Measurements from ENCODE around the gene ERBB2. TPM values are rescaled to one million over a fixed set of nuclear protein-coding genes. Genes with fewer than 3 reads are reported as not detected.

ERBB2 gene
- total and polyA plus RNA-seq, 2 of the 13 experiments (the other 11 are each of a cell fraction or from before 2014, with no cell fraction given), result 57.7 to 64.1 TPM

DNA sequence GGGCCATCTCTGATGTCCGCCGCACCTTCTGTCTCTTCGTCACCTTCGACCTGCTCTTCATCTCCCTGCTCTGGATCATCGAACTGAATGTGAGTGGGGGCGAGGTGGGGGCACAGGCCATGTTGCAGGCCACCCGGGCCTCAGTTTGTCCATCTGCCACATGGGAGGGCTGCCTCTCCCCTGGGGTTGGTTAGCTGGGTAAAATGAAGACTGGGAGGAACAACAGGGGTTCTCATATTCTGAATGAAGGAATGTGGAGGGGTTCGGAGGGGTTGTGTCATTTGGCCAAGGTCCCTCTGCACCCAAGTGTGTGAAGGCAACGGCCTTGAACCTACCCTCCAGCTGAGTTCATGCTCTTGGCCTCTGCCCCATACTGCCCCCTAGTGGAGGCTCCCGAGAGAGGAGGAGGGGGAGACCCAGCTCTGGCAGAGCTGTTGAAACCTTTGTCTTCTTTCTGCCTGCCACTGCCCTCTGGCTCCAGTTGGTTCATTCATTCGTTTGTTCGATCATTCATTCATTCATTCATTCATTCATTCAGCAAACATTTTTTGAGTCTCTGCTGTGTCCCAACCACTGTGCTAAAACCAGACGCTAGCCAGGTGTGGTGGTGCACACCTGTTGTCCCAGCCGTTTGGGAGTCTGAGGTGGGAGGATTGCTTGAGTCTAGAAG lies 46.1 kb upstream of the ERBB2 start (continued):
- TF ChIP-seq ZNF335 (CRISPR knock-in tag; IDR thresholded peaks at IDR 0.05), result no peak
- no peak for TF ChIP-seq ZBTB38 (CRISPR knock-in tag; IDR thresholded peaks at IDR 0.05)
- no peak for TF ChIP-seq HMGA1 (CRISPR knock-in tag; conservative IDR thresholded peaks at IDR 0.05)
- TF ChIP-seq ZSCAN31 (CRISPR knock-in tag; IDR thresholded peaks at IDR 0.05; ENCODE audit: low read depth), result no peak
- TF ChIP-seq SIN3A (IDR thresholded peaks at IDR 0.05; ENCODE audit: borderline replicate concordance, low read depth, low read length), result no peak
- TF ChIP-seq, protein P1, sequence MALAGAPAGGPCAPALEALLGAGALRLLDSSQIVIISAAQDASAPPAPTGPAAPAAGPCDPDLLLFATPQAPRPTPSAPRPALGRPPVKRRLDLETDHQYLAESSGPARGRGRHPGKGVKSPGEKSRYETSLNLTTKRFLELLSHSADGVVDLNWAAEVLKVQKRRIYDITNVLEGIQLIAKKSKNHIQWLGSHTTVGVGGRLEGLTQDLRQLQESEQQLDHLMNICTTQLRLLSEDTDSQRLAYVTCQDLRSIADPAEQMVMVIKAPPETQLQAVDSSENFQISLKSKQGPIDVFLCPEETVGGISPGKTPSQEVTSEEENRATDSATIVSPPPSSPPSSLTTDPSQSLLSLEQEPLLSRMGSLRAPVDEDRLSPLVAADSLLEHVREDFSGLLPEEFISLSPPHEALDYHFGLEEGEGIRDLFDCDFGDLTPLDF (CRISPR knock-in tag; IDR thresholded peaks at IDR 0.05), result no peak
- TF ChIP-seq ZNF619 (CRISPR knock-in tag; IDR thresholded peaks at IDR 0.05), result no peak
- no peak for TF ChIP-seq ZNF780A (CRISPR knock-in tag; IDR thresholded peaks at IDR 0.05)
- TF ChIP-seq HOXA5 (CRISPR knock-in tag; IDR thresholded peaks at IDR 0.05), result no peak
- TF ChIP-seq, protein P2, sequence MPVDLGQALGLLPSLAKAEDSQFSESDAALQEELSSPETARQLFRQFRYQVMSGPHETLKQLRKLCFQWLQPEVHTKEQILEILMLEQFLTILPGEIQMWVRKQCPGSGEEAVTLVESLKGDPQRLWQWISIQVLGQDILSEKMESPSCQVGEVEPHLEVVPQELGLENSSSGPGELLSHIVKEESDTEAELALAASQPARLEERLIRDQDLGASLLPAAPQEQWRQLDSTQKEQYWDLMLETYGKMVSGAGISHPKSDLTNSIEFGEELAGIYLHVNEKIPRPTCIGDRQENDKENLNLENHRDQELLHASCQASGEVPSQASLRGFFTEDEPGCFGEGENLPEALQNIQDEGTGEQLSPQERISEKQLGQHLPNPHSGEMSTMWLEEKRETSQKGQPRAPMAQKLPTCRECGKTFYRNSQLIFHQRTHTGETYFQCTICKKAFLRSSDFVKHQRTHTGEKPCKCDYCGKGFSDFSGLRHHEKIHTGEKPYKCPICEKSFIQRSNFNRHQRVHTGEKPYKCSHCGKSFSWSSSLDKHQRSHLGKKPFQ (CRISPR knock-in tag; IDR thresholded peaks at IDR 0.05; ENCODE audit: insufficient replicate concordance), result no peak
- no peak for TF ChIP-seq CC2D1A (CRISPR knock-in tag; IDR thresholded peaks at IDR 0.05)
- no peak for TF ChIP-seq ZNF616 (CRISPR knock-in tag; IDR thresholded peaks at IDR 0.05; ENCODE audit: low read depth)
- TF ChIP-seq, protein P3, sequence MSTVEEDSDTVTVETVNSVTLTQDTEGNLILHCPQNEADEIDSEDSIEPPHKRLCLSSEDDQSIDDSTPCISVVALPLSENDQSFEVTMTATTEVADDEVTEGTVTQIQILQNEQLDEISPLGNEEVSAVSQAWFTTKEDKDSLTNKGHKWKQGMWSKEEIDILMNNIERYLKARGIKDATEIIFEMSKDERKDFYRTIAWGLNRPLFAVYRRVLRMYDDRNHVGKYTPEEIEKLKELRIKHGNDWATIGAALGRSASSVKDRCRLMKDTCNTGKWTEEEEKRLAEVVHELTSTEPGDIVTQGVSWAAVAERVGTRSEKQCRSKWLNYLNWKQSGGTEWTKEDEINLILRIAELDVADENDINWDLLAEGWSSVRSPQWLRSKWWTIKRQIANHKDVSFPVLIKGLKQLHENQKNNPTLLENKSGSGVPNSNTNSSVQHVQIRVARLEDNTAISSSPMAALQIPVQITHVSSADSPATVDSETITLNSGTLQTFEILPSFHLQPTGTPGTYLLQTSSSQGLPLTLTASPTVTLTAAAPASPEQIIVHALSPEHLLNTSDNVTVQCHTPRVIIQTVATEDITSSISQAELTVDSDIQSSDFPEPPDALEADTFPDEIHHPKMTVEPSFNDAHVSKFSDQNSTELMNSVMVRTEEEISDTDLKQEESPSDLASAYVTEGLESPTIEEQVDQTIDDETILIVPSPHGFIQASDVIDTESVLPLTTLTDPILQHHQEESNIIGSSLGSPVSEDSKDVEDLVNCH (CRISPR knock-in tag; IDR thresholded peaks at IDR 0.05), result no peak
- TF ChIP-seq REL (CRISPR knock-in tag; conservative IDR thresholded peaks at IDR 0.05), result no peak
- TF ChIP-seq, protein P4, sequence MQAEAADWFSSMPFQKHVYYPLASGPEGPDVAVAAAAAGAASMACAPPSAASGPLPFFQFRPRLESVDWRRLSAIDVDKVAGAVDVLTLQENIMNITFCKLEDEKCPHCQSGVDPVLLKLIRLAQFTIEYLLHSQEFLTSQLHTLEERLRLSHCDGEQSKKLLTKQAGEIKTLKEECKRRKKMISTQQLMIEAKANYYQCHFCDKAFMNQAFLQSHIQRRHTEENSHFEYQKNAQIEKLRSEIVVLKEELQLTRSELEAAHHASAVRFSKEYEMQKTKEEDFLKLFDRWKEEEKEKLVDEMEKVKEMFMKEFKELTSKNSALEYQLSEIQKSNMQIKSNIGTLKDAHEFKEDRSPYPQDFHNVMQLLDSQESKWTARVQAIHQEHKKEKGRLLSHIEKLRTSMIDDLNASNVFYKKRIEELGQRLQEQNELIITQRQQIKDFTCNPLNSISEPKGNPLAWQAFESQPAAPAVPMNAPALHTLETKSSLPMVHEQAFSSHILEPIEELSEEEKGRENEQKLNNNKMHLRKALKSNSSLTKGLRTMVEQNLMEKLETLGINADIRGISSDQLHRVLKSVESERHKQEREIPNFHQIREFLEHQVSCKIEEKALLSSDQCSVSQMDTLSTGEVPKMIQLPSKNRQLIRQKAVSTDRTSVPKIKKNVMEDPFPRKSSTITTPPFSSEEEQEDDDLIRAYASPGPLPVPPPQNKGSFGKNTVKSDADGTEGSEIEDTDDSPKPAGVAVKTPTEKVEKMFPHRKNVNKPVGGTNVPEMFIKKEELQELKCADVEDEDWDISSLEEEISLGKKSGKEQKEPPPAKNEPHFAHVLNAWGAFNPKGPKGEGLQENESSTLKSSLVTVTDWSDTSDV (CRISPR knock-in tag; IDR thresholded peaks at IDR 0.05), result no peak
- no peak for TF ChIP-seq SIX1 (CRISPR knock-in tag; IDR thresholded peaks at IDR 0.05; ENCODE audit: borderline replicate concordance)
- no peak for TF ChIP-seq ZNF260 (CRISPR knock-in tag; IDR thresholded peaks at IDR 0.05; ENCODE audit: borderline replicate concordance, low read depth)
- no peak for TF ChIP-seq HOXA7 (CRISPR knock-in tag; IDR thresholded peaks at IDR 0.05)
- TF ChIP-seq, protein P5, sequence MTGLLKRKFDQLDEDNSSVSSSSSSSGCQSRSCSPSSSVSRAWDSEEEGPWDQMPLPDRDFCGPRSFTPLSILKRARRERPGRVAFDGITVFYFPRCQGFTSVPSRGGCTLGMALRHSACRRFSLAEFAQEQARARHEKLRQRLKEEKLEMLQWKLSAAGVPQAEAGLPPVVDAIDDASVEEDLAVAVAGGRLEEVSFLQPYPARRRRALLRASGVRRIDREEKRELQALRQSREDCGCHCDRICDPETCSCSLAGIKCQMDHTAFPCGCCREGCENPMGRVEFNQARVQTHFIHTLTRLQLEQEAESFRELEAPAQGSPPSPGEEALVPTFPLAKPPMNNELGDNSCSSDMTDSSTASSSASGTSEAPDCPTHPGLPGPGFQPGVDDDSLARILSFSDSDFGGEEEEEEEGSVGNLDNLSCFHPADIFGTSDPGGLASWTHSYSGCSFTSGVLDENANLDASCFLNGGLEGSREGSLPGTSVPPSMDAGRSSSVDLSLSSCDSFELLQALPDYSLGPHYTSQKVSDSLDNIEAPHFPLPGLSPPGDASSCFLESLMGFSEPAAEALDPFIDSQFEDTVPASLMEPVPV (CRISPR knock-in tag; IDR thresholded peaks at IDR 0.05), result no peak
